Measurements from ENCODE around the gene REXO1.
A peak's percentile ranks its signal among the peaks of the same experiment; 100 is the strongest.

REXO1 gene

GRCh38 chr19:1785310-1785709, 63.0 kb downstream of the REXO1 start:
- in situ Hi-C loops (cut with HindIII; ENCODE audit: low pct_ligation_motif_present, low pct_unique_long_range_greater_than_20kb, low sequenced_read_pairs): no loop called here

GRCh38 chr19:1783874-1784273, 64.4 kb downstream of the REXO1 start:
- in situ Hi-C loops (cut with HindIII; ENCODE audit: low pct_ligation_motif_present, low pct_unique_long_range_greater_than_20kb, low sequenced_read_pairs): no loop called here
- DNase-seq: no peak

More at GRCh38 chr19:1785310-1785709, 63.0 kb downstream of the REXO1 start:
- DNase-seq: no peak

DNA sequence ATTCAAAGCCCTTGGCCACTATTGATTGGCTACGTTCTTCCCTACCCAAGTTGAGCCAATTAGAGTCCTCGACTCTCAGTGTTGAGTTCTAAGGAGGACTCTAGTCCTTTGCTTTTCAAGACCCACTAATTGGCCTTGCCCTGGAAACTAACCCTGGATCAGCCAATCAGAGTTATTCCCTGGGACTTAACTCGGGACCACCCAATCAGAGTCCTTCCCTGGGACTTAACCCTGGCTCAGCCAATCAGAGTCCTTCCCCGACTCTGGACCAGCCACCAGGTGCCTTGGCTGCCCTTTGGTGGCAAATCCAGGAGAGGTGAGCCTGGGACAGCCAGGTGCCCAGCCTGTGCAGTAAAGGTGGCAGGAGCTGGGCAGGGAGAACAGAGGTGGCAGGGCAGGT, 64.9 kb downstream of the REXO1 start:
- in situ Hi-C loops (cut with HindIII; ENCODE audit: low pct_ligation_motif_present, low pct_unique_long_range_greater_than_20kb, low sequenced_read_pairs): no loop called here
- no peak for DNase-seq

GRCh38 chr19:1782521-1782920, 65.8 kb downstream of the REXO1 start:
- DNase-seq: no peak
- in situ Hi-C loops (cut with HindIII; ENCODE audit: low pct_ligation_motif_present, low pct_unique_long_range_greater_than_20kb, low sequenced_read_pairs): no loop called here

GRCh38 chr19:1780272-1780958, 67.9 kb downstream of the REXO1 start:
- in situ Hi-C loops (cut with HindIII; ENCODE audit: low pct_ligation_motif_present, low pct_unique_long_range_greater_than_20kb, low sequenced_read_pairs): no loop called here
- DNase-seq: no peak

- no peak for DNase-seq
- in situ Hi-C loops (cut with HindIII; ENCODE audit: low pct_ligation_motif_present, low pct_unique_long_range_greater_than_20kb, low sequenced_read_pairs): no loop called here
Observed at GRCh38 chr19:1779574-1779973, 68.7 kb downstream of the REXO1 start.

DNA sequence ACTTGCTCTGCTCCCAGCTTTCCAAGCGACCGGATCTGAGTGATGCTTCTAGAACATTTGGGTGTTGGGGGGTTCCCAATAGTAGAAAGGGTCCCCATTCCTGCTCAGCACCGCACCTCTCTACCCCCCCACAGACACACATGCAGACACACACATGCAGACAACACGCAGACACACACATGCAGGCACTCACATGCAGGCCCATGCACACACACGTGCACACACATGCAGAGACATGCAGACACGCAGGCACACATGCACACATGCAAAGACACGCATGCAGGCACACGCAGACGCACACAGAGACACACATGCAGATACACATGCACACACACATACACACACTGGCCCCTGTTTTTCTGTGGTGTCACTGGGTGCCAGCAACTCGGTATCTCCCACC, 71.1 kb downstream of the REXO1 start:
- DNase-seq: no peak
- in situ Hi-C loops (cut with HindIII; ENCODE audit: low pct_ligation_motif_present, low pct_unique_long_range_greater_than_20kb, low sequenced_read_pairs): no loop called here

DNA sequence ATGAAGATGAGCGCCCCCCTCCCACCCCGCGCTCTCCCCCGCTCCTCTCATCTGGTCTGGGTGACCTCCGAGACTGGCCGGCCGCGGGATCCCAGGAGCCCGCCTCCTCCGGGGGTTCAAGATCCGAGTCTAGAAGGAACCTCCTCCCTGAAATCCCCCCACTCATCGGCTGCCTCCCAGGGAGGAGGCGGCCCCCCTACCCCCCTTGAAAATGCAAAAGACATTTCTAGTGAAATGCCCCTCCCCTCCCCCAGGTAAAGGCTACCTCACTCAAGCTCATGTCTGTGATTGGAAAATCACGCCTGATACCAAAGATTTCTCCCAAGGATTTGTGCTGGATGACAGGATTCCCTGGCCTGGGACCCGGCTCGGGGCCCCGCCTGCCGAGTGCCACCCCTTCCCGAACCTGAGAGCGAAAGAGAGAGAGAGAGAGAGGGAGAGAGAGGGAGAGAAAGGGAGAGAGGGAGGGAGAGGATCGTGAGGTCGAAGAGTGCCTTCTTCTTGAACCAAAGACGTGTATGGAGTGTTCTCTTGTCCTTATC, 71.6 kb downstream of the REXO1 start:
- in situ Hi-C loops (cut with HindIII; ENCODE audit: low pct_ligation_motif_present, low pct_unique_long_range_greater_than_20kb, low sequenced_read_pairs): no loop called here
- no peak for DNase-seq

DNA sequence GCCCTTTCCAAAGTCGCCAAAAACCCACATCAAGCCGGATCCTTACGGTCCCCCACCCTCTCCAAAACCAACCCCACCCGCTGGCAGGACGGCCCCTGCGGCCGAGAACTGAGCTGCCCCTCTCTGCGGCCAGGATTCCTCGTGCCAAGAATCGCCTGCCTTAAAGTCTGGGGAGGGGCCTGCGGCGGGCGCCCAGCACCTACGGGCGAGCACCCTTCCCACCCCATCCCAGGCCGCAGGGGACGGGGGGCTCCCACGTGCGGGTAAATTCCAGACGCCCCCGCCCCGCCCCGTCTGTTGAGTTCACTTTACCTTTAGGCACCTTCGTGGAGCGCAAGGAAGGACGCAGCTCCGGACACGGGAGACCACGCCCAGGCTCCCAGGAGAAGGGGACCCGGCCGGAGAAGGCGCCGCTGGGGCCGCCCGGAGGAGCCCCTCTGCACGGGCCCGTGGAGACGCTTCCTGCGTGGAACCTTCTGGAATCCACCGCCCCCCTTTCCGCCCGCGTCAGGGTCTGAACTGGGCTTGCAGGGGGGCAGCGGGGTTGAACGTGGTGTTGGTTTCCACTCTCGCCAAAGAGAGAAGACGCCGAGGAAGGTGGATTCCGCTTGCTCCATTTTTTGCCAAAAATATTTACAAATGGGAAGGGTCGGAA, 72.2 kb downstream of the REXO1 start:
- in situ Hi-C loops (cut with HindIII; ENCODE audit: low pct_ligation_motif_present, low pct_unique_long_range_greater_than_20kb, low sequenced_read_pairs): no loop called here
- DNase-seq: no peak

DNA sequence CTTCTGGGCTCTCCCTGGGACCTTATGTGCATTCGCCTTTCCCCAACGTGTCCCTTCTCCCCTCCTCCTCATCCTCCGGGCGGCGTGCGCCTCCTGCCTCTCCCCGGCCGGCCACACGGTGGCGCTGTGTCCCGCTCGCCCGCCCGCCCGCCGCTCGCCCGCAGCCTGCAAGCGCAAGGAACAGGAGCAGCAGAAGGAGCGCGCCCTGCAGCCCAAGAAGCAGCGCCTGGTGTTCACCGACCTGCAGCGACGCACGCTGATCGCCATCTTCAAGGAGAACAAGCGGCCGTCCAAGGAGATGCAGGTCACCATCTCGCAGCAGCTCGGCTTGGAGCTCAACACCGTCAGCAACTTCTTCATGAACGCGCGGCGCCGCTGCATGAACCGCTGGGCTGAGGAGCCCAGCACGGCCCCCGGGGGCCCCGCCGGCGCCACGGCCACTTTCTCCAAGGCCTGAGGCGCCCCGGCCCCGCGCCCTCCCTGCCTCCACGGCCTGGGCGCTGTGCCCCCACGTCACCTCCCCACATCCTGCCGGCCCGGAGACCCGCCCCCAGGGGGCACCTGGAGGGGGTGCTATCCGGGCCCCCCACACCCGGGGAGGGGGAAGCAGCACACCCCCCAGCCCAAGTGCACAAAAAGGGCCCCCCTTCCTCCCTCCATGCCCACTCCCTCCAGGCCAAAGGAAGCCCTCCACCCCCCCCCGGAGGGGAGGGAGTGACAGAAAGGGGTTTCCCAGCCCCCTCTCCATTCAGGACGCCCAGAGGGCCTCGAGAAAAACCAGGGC, 73.1 kb downstream of the REXO1 start:
- in situ Hi-C loops (cut with HindIII; ENCODE audit: low pct_ligation_motif_present, low pct_unique_long_range_greater_than_20kb, low sequenced_read_pairs): no loop called here
- no peak for DNase-seq

DNA sequence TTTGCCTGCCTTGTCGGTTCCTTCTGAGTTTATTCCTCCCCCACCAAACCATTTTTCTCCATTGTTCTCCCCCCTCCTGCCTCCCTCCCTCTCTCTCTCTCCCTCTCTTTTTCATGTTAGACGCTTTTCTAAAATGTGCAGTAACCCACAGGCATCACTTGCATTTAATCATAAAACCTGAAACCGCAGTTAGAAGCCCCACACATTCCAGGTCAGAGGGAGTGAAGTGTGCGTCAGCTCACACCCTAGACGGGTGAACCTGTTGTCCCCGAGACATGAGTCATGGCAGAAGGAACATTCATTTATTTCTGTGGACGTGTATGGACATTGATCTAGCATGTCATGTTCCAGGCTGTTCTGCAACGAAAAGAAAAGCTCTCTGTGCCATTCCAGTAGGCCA, 75.1 kb downstream of the REXO1 start:
- DNase-seq: peak; percentile 64
- in situ Hi-C loops (cut with HindIII; ENCODE audit: low pct_ligation_motif_present, low pct_unique_long_range_greater_than_20kb, low sequenced_read_pairs): no loop called here

DNA sequence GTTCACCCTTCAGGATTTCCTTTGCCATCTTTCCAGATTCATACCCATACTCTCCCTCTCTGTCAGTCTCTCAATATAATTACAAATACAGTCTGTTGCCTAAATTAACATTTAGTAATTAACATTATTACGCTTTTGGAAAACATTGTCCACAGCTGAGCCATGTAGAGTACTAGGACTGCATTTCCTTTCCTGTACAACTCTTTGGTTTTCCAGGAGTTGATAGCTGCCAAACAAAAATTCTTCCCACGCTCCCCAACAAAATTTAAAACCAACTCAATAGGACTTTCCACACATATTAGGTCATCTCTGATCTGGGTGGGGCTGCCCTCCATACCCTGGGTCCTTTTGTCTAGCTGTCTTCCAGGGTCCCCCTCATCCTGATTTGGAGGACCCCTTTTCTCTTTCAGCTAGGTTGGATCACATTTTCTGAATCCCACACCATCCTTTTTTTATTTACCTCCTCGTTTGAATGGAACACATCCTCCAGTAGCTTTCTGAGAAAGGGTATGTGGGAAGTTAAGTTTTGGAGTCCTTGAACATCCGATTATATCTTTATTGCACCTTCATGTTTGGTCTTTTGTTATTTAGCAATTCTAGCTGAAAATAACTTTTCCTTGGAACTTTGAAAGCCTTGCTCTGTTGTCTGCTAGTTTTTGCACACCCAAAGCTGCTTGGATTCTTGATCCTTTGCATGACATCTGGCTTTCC, 77.3 kb downstream of the REXO1 start:
- no peak for DNase-seq
- in situ Hi-C loops (cut with HindIII; ENCODE audit: low pct_ligation_motif_present, low pct_unique_long_range_greater_than_20kb, low sequenced_read_pairs): no loop called here

GRCh38 chr19:1769645-1769985, 78.7 kb downstream of the REXO1 start:
- DNase-seq: no peak
- in situ Hi-C loops (cut with HindIII; ENCODE audit: low pct_ligation_motif_present, low pct_unique_long_range_greater_than_20kb, low sequenced_read_pairs): no loop called here

GRCh38 chr19:1768918-1769644, 79.2 kb downstream of the REXO1 start:
- no peak for DNase-seq
- in situ Hi-C loops (cut with HindIII; ENCODE audit: low pct_ligation_motif_present, low pct_unique_long_range_greater_than_20kb, low sequenced_read_pairs): no loop called here

- in situ Hi-C loops (cut with HindIII; ENCODE audit: low pct_ligation_motif_present, low pct_unique_long_range_greater_than_20kb, low sequenced_read_pairs): no loop called here
- no peak for DNase-seq
Observed at GRCh38 chr19:1768248-1768647, 80.0 kb downstream of the REXO1 start.

GRCh38 chr19:1767464-1767933, 80.8 kb downstream of the REXO1 start:
- DNase-seq: peak; percentile 32
- in situ Hi-C loops (cut with HindIII; ENCODE audit: low pct_ligation_motif_present, low pct_unique_long_range_greater_than_20kb, low sequenced_read_pairs): no loop called here

- in situ Hi-C loops (cut with HindIII; ENCODE audit: low pct_ligation_motif_present, low pct_unique_long_range_greater_than_20kb, low sequenced_read_pairs): no loop called here
- DNase-seq: no peak
Observed at GRCh38 chr19:1766800-1767352, 81.4 kb downstream of the REXO1 start.

Data from ACHN (cell line).